ENCODE measurements around the gene RNU6-8. TPM values are rescaled to one million over a fixed set of nuclear protein-coding genes. Genes with fewer than 3 reads are reported as not detected.

The RNU6-8 gene
- total RNA-seq, 2 experiments from 2014 or later: not detected

DNA sequence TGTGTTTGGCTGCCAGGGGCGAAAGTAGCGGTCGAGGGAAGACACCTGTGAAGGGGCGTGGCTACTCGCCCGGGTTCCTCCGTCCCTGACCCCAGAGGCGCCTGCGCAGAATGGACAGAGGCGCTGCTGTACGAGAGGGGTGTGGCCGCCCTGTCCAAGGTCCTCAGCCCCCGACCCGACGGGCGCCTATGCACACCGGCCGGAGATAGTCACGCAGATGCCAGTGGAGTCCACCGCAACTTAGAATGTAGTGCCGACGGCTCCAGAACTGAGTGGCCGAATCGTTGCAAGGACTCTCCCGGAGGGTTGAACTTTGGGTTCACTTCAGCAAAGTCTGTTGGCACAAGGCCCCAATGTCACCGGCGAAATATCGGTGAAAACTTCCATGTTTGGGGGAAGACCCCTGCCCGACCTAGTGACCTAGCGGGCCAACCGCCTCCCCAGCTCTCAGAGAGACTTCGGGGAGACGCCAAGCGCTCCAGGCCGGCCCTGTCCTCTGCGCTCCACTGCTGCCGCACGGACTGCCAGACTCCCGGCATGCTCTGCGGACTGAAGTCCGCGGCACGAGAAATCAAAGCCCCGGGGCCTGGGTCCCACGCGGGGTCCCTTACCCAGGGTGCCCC is 1.8 kb downstream of the RNU6-8 start:
- peak overlapping the region; percentile 98 for H3K27ac Mint-ChIP-seq
- H3K9me3 Mint-ChIP-seq (ENCODE audit: low read depth): no peaks in the 10 kb centered on the region
- CTCF ChIA-PET: interaction anchor here (2.4 kb wide), 1 partner anchor 128 kb away, joined by 7 read pairs; no protein-coding TSS in a partner anchor
- ATAC-seq: peak; percentile 68
- peaks cover 1% of the 10 kb centered on the region for H3K36me3 Mint-ChIP-seq
- peaks cover 12% of the 10 kb centered on the region for H3K27me3 Mint-ChIP-seq
- H3K4me1 Mint-ChIP-seq: peaks cover 40% of the 10 kb centered on the region
- H3K4me3 Mint-ChIP-seq: peak overlapping the region; percentile 82
- peak; percentile 87 for DNase-seq

DNA sequence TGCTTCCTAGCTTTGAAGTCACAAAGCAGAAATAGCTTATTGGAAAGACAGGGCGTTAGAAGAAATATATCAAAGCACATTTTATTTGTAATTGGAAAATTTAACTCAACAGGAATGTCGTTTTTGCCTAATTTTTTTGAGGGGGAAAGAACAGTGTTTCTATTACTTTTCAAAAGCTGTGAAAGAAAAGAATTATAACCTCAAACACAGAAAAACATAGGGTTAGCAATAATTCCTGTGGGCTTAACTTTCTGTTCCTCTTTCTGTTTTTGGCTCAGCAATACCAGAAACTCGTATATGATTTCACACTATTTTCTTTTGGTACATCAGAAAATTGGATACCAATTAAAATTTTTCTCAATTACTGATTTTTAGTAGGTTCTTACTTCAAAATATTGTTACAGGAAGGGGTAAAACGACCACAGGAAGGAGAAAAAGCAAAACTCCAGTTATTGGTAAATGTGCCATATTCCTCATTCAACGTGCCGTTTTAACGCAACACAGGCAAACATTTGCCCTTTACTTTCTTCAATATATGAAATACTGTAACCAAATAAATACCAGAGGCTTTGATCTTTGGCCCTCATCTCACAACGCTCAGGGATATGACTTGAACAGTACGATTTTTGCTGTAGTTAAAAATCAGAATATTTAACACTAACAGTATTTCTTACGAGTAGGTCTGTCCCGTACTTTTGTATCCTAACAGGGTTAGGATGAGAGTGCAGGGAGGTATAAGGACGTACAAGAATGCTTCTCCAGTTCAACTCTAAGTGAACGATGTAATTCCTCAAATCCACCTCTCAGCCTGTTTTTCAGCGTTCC is 2.5 kb downstream of the RNU6-8 start:
- peaks cover 1% of the 10 kb centered on the region for H3K36me3 Mint-ChIP-seq
- peaks cover 14% of the 10 kb centered on the region for H3K27me3 Mint-ChIP-seq
- CTCF ChIA-PET: no interaction called here

GRCh38 chr14:32197919-32198318 is 5.2 kb downstream of the RNU6-8 start:
- DNase-seq: no peak
- no peak for ATAC-seq
- Mint-ChIP-seq H3K36me3 (no peaks in the 10 kb centered on the region), H3K27ac (no peak overlapping the region), H3K9me3 (ENCODE audit: low read depth) (no peaks in the 10 kb centered on the region), H3K4me3 (no peak overlapping the region), H3K27me3 (peaks cover 29% of the 10 kb centered on the region), H3K4me1 (peaks cover 24% of the 10 kb centered on the region)
- CTCF ChIA-PET: interaction anchor here (1.2 to 1.8 kb wide), 3 partner anchors 53 to 125 kb away, joined by 3 read pairs; no protein-coding TSS in a partner anchor

More for the DNA sequence above, 2.5 kb downstream of the RNU6-8 start:
- peak overlapping the region; percentile 82 for H3K4me3 Mint-ChIP-seq
- H3K9me3 Mint-ChIP-seq (ENCODE audit: low read depth): no peaks in the 10 kb centered on the region
- H3K27ac Mint-ChIP-seq: peak overlapping the region; percentile 98
- DNase-seq: no peak
- peaks cover 34% of the 10 kb centered on the region for H3K4me1 Mint-ChIP-seq
- no peak for ATAC-seq

DNA sequence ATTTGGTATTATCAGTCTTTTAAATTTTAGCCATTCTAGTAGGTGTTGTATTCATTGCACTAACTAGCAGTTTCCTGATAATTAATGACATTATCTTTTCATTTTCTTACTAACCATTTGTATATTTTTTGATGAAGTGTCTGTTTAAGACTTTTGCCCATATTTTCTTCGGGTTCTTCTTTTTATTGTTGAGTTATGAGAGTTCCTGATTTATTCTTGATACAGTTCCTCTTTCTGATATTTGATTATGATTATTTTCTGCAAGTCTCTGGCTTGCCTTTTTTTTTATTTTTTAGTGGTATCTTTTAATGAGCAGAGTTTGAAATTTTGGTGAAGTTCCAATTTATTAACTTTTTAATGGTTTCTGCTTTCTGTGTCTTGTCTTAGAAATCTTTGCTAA is 7.4 kb downstream of the RNU6-8 start:
- H3K27ac Mint-ChIP-seq: no peak overlapping the region
- no peak overlapping the region for H3K4me3 Mint-ChIP-seq
- peaks cover 34% of the 10 kb centered on the region for H3K27me3 Mint-ChIP-seq
- CTCF ChIA-PET: no interaction called here
- no peaks in the 10 kb centered on the region for H3K36me3 Mint-ChIP-seq
- ATAC-seq (no peak), DNase-seq (no peak)
- peaks cover 10% of the 10 kb centered on the region for H3K4me1 Mint-ChIP-seq
- no peaks in the 10 kb centered on the region for H3K9me3 Mint-ChIP-seq (ENCODE audit: low read depth)

GRCh38 chr14:32193532-32193931 is 9.5 kb downstream of the RNU6-8 start:
- Mint-ChIP-seq H3K27ac (no peak overlapping the region), H3K4me1 (peaks cover 5% of the 10 kb centered on the region), H3K36me3 (no peaks in the 10 kb centered on the region), H3K27me3 (peaks cover 29% of the 10 kb centered on the region), H3K9me3 (ENCODE audit: low read depth) (no peaks in the 10 kb centered on the region), H3K4me3 (no peak overlapping the region)
- ATAC-seq (no peak), DNase-seq (no peak)
- CTCF ChIA-PET: no interaction called here

DNA sequence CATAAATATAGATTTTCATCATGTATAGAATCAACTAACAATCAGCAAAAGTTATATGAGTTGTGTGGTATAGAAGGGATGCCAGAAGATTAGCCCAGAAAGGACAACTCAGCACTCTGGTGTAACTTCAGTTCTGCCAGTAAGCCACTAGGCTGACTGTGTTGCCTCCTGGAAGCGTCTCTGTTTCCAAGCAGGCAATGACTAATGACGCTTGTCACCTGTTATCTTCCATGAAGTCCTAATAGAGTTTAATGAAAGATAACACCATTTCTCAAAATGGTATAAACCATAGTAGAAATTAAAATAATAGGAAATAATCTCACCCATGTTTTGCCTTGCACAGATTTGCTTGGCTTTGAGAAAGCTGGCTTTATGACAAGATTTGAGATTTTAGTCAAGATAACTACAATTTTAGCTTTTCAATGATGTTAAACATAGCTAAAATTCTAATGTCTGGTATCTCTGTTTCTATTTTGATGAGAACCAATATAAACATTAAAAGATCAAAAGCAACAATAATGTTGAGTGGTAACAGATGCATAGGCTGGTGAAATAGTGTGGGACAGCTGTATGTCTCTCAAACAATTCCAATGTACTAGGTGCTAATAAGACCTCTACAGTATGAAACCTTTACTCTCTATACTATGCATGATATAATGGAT is 10.2 kb downstream of the RNU6-8 start:
- no peak overlapping the region for H3K4me3 Mint-ChIP-seq
- peaks cover 4% of the 10 kb centered on the region for H3K4me1 Mint-ChIP-seq
- ATAC-seq (no peak), DNase-seq (no peak)
- CTCF ChIA-PET: no interaction called here
- no peaks in the 10 kb centered on the region for H3K9me3 Mint-ChIP-seq (ENCODE audit: low read depth)
- H3K36me3 Mint-ChIP-seq: no peaks in the 10 kb centered on the region
- peaks cover 29% of the 10 kb centered on the region for H3K27me3 Mint-ChIP-seq
- no peak overlapping the region for H3K27ac Mint-ChIP-seq

GRCh38 chr14:32190673-32191072 is 12.4 kb downstream of the RNU6-8 start:
- Mint-ChIP-seq H3K4me1 (peaks cover 10% of the 10 kb centered on the region), H3K9me3 (ENCODE audit: low read depth) (peaks cover 7% of the 10 kb centered on the region), H3K4me3 (no peak overlapping the region), H3K27ac (no peak overlapping the region), H3K27me3 (peaks cover 23% of the 10 kb centered on the region), H3K36me3 (peaks cover 3% of the 10 kb centered on the region)
- no peak for ATAC-seq
- no peak for DNase-seq
- CTCF ChIA-PET: no interaction called here

- Mint-ChIP-seq H3K9me3 (ENCODE audit: low read depth) (peaks cover 11% of the 10 kb centered on the region), H3K4me1 (peaks cover 10% of the 10 kb centered on the region), H3K4me3 (no peak overlapping the region), H3K27me3 (peaks cover 15% of the 10 kb centered on the region), H3K36me3 (peaks cover 7% of the 10 kb centered on the region), H3K27ac (no peak overlapping the region)
- CTCF ChIA-PET: no interaction called here
- ATAC-seq: no peak
- DNase-seq: no peak
These were observed 13.3 kb downstream of the RNU6-8 start for GRCh38 chr14:32189811-32190210.

GRCh38 chr14:32186248-32186647 is 16.8 kb downstream of the RNU6-8 start:
- H3K36me3 Mint-ChIP-seq: peaks cover 8% of the 10 kb centered on the region
- DNase-seq (no peak), ATAC-seq (no peak)
- CTCF ChIA-PET: no interaction called here
- H3K4me1 Mint-ChIP-seq: peaks cover 6% of the 10 kb centered on the region
- H3K4me3 Mint-ChIP-seq: no peak overlapping the region
- H3K9me3 Mint-ChIP-seq (ENCODE audit: low read depth): peaks cover 13% of the 10 kb centered on the region
- no peaks in the 10 kb centered on the region for H3K27me3 Mint-ChIP-seq
- H3K27ac Mint-ChIP-seq: no peak overlapping the region

GRCh38 chr14:32185097-32185496 is 18.0 kb downstream of the RNU6-8 start:
- Mint-ChIP-seq H3K27ac (no peak overlapping the region), H3K4me3 (no peak overlapping the region), H3K9me3 (ENCODE audit: low read depth) (peaks cover 13% of the 10 kb centered on the region), H3K27me3 (peaks cover 8% of the 10 kb centered on the region), H3K36me3 (peaks cover 8% of the 10 kb centered on the region), H3K4me1 (peaks cover 6% of the 10 kb centered on the region)
- CTCF ChIA-PET: no interaction called here
- no peak for ATAC-seq
- DNase-seq: no peak

DNA sequence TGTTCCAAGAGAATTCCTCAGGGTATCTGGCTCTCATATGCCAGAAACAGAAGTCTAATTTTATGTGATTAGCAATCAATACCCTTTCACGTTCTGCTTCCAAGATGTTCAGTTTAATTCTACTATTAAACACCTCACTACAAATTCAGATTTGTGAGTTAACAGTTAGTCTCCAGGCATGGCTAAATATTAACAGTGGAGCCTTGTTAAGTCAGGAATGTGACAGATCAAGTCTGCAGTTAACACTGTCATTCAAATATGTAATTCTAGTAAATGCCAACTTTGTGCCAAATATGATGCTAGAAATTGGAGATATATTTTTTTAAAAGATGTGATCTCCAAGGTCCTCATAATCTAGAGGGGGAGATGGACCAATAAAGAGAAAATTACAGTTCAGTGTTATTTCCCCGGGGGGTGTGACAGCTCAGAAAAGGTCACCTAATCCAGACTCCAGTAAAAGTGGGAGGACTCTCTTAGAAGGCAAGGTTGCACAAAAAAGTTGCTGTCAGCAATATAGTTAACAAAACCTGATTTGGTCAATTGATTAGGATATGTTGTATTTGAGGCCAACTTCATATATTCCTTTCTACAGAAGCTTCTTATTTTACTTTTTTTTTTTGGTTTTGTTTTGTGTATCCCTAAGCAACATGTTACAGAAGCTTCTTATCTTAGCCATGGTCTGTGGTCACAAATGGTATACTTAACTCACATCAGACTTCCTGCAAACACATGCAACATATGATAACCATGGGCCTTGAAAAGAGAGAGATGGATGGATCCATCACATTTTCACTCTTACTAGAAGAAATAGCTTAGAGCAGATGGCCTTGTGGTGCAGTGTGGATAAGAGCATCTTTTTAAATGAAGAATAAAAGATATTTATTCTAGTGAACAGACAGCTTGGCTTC is 19.7 kb downstream of the RNU6-8 start:
- DNase-seq (no peak), ATAC-seq (no peak)
- Mint-ChIP-seq H3K4me3 (no peak overlapping the region), H3K27ac (no peak overlapping the region), H3K27me3 (peaks cover 12% of the 10 kb centered on the region), H3K4me1 (peaks cover 6% of the 10 kb centered on the region), H3K9me3 (ENCODE audit: low read depth) (peaks cover 13% of the 10 kb centered on the region), H3K36me3 (peaks cover 8% of the 10 kb centered on the region)
- CTCF ChIA-PET: no interaction called here

GRCh38 chr14:32171469-32171868 is 31.6 kb downstream of the RNU6-8 start:
- DNase-seq (no peak), ATAC-seq (no peak)
- Mint-ChIP-seq H3K9me3 (ENCODE audit: low read depth) (no peaks in the 10 kb centered on the region), H3K4me1 (no peaks in the 10 kb centered on the region), H3K27me3 (peaks cover 8% of the 10 kb centered on the region), H3K4me3 (no peak overlapping the region), H3K36me3 (no peaks in the 10 kb centered on the region), H3K27ac (no peak overlapping the region)
- CTCF ChIA-PET: no interaction called here

GRCh38 chr14:32169191-32169590 is 33.9 kb downstream of the RNU6-8 start:
- DNase-seq (no peak), ATAC-seq (no peak)
- Mint-ChIP-seq H3K4me3 (no peak overlapping the region), H3K36me3 (no peaks in the 10 kb centered on the region), H3K27me3 (no peaks in the 10 kb centered on the region), H3K27ac (no peak overlapping the region), H3K9me3 (ENCODE audit: low read depth) (no peaks in the 10 kb centered on the region), H3K4me1 (no peaks in the 10 kb centered on the region)
- CTCF ChIA-PET: no interaction called here

All from activated CD8-positive, alpha-beta memory T cell treated with anti-CD3 and anti-CD28 coated beads, Interleukin-2, amount 10 ng/mL, durations not matched to agents 7 days and 5 days (primary cell).